Measurements from ENCODE around the gene MUC5B.

The MUC5B gene

DNA sequence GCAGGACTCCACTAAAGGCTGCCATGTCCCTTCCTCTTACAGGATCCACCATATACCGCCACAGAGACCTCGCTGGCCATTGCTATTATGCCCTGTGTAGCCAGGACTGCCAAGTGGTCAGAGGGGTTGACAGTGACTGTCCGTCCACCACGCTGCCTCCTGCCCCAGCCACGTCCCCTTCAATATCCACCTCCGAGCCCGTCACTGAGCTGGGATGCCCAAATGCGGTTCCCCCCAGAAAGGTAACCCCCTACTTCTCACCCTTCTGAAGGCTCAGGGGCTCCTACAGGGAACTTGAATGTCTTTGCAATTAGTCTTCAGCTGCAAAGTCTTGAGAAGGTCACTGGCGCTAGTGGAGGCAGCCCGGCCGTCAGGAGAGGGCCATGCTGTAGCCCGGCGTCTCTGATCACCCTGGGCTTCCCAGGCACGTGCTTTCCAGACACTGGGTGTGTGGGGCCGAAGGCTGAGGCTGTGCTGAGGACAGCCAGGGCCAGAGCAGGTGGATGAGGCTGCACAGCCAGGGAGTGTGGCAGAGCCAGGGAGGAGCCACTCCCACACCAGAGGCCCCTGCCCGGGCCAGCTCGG lies 30.0 kb upstream of the MUC5B start:
- DNase-seq, result no peak

DNA sequence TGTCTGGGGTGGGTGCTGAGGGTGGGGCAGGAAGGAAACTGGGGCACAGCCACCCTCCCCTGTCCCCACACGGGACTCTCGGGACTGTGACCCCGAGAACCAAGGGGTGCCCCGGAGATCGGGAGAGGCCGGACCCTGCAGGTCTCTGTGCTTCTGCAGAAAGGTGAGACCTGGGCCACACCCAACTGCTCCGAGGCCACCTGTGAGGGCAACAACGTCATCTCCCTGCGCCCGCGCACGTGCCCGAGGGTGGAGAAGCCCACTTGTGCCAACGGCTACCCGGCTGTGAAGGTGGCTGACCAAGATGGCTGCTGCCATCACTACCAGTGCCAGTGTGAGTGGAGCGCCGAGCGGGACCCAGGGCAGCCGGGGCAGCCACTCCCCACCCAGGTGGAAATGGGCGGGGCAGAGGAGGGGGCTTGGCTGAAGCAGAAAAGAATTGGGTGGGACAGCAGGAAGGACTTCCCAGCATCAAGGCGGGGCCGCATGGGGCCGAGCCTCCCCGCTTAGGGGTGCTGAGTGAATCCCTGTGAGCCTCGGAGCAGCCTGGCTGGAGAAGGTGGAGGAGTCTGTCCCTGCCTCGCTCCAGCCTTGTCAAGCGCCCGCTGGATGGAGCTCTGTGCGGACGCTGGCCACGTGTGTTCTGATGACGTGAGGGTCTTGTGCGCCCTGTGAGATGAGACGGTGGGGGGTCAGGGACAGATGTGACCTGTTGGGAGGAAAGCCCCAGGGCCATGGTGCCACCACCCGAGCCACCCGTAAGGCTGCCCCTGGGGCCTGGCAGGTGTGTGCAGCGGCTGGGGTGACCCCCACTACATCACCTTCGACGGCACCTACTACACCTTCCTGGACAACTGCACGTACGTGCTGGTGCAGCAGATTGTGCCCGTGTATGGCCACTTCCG lies 29.3 kb upstream of the MUC5B start:
- no peak for DNase-seq

DNA sequence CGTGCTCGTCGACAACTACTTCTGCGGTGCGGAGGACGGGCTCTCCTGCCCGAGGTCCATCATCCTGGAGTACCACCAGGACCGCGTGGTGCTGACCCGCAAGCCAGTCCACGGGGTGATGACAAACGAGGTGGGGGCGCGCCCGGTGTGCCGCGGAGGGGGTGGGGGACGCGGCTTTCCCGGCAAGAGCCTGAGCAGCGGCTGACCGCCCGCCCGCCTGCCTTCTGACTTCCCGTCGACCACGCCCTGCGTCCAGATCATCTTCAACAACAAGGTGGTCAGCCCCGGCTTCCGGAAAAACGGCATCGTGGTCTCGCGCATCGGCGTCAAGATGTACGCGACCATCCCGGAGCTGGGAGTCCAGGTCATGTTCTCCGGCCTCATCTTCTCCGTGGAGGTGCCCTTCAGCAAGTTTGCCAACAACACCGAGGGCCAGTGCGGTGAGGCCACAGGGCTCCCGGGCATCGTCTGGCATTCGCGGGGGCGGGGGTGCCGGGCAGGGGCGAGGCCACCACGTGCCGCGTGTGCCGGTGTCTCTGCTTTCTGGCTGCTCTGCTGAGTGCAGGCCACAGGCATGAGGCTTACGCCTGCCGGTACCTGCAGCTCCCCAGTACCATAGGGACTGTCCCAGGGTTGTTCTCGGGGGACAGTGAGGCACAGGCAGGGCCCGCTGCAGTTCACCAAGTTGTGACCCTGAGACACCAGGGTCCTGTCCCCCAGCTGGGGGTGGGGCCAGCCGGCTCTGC lies 28.5 kb upstream of the MUC5B start:
- DNase-seq, result no peak

DNA sequence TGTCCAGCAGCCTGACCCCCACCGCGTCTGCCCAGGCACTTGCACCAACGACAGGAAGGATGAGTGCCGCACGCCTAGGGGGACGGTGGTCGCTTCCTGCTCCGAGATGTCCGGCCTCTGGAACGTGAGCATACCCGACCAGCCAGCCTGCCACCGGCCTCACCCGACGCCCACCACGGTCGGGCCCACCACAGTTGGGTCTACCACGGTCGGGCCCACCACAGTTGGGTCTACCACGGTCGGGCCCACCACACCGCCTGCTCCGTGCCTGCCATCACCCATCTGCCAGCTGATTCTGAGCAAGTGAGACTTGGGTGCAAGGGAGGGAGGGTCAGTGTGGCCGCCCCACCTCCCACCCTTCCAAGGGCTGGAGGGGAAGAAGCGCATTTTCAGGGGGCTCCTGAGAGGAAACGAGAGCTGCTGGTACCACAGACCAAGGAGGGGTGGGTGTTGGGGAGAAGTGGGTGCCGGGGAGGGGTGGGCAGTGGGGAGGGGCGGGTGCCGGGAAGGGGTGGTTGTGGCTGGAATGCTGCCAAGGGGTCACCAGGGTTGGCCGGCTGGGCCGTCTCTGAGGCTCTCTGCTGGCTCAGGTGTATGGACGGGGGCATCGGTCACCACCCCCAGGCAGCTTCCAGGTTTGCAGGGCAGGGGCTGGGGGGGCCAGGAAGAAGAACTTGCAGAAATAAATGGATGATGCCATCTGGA lies 27.7 kb upstream of the MUC5B start:
- DNase-seq, result no peak

DNA sequence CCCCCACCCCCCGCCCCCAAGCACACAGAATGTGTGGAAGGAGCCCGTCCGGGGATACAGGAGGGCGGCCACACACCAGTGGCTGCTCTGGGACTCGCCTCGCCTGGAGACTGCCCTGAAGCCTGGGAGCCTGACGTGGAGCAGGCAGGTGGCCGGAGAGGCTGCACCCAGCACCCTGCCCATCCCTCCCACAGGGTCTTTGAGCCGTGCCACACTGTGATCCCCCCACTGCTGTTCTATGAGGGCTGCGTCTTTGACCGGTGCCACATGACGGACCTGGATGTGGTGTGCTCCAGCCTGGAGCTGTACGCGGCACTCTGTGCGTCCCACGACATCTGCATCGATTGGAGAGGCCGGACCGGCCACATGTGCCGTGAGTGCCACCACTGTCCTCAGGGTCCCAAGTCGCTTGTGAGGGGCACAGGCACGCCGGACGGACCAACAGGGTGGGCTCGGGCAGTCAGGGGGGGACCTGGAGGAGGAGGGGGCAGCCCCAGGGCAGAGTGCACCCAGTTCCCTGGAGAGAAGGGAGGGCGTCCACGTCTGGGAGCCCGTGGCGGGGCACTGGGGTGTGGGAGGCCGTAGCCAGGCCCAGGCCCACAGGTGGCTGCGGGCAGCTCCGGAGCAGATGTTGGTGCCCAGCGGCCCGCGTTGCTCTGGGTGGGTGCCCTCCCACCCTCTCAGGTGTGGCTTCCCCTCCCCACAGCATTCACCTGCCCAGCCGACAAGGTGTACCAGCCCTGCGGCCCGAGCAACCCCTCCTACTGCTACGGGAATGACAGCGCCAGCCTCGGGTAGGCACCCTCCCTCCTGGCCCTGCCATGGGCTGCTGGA lies 27.0 kb upstream of the MUC5B start:
- DNase-seq, result no peak

DNA sequence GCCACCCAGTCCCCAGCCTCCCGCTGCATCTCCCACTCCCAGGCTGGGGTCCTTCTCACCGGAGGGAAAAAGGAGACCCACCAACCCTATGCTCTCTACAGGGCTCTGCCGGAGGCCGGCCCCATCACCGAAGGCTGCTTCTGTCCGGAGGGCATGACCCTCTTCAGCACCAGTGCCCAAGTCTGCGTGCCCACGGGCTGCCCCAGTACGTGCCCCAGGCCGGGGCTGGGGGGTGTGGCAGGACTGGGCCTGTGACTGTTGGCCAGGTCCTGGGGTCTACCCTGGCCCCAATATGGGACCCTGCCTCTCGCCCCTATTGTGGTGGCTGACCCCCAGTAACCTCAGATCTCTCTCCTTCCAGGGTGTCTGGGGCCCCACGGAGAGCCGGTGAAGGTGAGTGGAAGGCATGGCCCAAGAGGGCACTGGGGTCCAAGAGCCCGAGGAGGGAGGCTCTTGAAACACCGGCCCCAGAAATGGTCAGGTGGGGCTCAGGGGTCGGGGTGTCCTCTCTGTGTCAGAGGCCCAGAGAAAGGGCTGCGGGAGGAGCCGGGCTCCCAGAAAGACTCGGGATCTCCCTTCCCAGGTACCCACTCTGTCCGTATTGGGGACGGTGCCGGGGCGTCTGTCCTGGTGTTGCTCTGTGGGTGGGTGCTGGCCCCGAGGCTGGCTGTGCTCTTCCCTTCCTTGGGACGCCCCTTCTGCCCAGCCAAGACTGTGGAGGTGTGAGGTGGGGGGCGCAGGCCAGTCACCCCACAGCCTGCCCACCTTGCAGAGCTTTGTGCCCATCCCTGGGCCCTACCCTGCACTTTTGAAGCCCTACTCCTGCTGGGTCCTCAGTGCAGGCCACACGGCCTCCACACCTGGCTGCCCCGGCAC lies 26.1 kb upstream of the MUC5B start:
- DNase-seq, result no peak

DNA sequence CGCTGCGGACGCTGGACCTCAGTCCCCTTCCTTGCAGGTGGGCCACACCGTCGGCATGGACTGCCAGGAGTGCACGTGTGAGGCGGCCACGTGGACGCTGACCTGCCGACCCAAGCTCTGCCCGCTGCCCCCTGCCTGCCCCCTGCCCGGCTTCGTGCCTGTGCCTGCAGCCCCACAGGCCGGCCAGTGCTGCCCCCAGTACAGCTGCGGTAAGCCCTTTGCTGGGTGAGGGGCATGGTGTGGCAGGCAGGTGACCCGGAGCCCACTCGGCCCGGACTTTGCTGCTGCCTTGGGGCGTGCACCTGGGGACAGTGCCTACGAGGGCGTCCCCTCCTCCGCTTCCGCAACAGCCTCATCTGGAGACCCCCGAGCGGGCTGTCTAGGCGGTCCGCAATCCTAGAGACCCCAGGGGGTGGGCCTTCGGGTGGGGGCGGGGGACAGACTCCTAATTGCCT lies 25.4 kb upstream of the MUC5B start:
- no peak for DNase-seq

DNA sequence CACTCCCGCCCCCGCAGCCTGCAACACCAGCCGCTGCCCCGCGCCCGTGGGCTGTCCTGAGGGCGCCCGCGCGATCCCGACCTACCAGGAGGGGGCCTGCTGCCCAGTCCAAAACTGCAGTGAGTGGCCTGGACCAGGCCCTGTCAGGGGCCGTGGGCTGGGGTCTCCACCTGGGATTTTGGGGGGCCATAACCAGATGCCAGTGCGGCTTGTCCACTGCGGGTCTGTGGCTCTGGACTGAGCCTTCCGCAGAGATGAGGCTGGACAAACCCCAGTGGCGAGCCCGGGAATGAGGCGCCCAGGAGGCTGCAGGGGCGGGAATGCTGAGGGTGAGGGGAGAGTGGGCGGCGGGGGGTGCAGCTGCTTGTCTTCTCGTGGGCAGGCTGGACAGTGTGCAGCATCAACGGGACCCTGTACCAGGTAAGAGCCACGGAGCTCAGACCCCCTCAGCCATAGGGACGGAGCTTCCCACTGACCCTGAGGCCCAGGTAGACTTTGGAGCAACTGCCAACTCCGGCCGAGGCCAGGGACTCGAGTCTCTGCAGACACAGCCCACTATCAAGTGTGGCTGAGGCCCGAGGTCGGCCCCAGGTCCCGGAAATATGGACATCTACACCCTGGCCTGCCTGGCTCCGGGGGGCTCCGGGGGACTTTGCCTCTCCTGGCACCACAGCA lies 24.8 kb upstream of the MUC5B start:
- no peak for DNase-seq

DNA sequence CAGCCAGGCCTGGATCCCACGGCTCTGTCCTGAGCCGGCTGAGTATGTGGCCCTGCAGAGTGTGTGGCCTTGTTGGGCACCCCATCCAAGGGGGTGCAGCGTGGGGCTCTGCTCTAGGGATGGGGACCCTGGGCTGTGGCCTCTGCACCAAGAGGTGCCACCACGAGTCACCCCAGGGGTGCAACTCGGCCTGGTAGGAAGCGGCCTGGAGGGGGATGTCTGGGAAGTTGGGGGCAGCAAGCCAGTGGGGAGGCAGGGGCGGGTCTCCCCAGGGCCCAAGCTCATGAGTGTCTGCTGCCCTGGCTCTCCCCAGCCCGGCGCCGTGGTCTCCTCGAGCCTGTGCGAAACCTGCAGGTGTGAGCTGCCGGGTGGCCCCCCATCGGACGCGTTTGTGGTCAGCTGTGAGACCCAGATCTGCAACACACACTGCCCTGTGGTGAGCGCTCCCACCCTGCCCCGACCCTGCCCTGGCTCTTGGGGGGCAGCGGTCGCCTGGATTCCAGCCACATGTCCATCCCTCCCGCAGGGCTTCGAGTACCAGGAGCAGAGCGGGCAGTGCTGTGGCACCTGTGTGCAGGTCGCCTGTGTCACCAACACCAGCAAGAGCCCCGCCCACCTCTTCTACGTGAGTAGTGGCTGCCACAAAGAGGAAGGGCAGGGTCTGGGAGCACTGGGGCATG lies 24.2 kb upstream of the MUC5B start:
- no peak for DNase-seq

DNA sequence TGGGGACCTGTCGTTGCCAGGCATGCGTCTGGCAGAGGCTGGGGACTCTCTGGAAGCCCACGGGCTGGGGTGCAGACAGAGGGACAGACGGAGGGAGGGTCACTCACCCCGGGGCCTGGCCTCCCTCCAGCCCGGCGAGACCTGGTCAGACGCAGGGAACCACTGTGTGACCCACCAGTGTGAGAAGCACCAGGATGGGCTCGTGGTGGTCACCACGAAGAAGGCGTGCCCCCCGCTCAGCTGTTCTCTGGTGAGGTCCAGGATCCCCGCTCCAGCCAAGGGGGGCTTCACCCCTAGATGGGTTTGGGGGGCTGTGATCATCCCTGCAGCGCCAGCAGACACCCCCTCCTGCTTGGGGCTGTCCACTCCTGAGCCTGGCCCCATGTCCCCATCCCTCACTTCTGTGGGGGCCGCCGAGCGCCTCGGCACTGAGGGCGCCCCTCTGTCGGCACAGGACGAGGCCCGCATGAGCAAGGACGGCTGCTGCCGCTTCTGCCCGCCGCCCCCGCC lies 23.6 kb upstream of the MUC5B start:
- no peak for DNase-seq

DNA sequence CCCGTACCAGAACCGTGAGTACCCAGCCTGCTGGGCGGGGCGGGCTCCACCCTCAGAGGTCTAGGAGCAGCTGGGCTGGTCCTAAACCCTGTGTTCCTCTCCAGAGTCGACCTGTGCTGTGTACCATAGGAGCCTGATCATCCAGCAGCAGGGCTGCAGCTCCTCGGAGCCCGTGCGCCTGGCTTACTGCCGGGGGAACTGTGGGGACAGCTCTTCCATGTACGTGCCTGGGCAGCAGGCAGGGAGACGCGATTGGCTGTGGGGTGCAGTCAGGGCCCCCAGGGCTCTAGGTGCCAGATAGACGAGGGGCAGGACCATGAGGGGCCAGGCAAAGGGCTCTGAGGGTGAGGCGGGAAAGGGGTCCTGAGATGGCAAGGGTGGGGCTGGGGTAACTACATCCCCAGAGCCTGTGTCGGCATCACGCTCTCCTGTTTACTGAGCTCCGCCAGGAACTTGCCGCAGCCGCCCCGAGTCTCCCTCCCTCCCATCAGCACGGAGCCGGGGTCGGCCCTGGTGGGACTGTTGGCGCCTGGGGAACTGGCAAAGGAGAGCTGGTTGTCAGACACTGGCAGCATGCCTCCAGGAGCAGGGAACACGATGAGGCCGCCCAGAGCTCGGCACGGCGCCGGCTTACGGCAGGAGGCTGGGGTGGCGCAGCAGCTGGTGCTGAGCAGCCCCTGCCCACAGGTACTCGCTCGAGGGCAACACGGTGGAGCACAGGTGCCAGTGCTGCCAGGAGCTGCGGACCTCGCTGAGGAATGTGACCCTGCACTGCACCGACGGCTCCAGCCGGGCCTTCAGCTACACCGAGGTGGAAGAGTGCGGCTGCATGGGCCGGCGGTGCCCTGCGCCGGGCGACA lies 22.9 kb upstream of the MUC5B start:
- DNase-seq, result no peak

DNA sequence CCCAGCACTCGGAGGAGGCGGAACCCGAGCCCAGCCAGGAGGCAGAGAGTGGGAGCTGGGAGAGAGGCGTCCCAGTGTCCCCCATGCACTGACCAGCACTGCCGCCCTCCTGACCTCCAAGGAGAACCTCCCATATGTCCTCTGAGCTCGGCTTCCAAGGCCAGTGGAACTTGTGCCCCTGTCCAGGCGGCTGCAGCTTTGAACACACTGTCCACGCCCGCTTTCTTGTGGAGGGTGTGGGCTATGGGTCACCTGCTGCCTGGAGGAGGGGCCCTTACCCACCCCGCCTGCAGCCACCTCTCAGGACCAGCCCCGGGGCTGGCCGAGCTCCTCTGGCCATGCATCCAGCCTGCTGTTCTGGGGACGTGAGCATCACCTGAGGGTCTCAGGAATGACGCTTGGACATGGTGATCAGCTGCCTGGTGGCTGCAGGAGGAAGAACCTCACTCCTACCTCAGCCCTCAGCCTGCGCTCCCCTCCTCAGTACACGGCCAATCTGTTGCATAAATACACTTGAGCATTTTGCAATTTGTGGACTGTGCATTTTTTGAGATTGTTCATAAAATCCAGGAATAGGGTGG lies 22.2 kb upstream of the MUC5B start:
- no peak for DNase-seq

DNA sequence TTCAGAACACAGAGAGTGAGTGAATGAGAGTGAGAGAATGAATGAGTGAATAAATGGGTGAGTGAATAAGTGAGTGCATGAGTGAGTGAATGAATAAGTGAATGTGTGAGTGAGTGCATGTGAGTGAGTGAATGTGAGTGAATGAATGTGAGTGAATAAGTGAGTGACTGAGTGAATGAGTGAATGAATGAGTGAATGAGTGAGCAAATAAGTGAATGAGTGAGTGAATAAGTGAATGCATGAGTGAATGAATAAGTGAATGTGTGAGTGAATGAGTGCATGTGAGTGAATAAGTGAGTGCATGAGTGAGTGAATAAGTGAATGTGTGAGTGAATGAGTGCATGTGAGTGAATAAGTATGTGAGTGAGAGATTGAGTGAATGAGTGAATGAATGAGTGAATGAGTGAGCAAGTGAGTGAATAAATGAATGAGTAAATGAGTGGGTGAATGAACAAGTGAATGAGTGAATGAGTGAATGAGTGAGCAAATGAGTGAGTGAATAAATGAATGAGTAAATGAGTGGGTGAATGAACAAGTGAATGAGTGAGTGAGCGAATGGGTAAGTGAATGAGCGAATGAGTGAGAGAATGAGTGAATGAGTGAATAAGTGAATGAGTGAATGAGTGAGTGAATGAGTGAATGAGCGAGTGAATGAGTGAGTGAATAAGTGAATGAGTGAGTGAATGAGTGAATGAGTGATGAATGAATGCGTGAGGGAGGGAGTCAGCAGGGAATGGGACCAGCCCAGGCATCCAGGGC lies 21.3 kb upstream of the MUC5B start:
- DNase-seq, result no peak

DNA sequence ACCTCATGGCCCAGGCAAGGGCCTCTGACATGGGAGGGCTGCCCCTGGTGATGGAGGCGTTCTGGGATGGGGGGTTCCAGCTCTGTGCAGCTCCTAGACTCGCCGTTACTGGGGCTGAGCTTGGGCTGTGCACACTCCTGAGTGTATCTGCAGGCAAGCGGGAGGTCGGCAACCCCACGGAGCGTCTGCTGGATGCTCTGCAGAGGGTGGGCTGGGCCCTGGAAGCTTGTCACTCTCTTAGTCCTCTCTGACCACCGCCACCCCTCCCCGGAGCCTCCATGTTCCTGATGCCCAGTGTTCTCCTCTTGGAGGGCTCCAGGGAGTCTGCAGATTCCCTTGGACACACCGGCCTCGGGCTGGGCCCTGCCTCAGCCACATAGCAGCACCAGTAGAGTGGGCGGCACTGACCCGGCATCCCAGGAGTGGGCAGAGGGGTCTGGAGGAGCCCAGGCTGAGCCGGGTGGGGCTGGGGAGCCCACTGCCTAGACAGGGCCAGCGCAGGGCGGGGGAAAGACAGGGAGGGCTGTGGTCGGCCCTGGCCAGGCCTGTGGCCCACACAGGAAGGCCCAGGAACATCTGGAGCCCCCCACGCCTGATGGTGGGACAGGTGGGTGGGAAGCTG lies 20.6 kb upstream of the MUC5B start:
- no peak for DNase-seq

DNA sequence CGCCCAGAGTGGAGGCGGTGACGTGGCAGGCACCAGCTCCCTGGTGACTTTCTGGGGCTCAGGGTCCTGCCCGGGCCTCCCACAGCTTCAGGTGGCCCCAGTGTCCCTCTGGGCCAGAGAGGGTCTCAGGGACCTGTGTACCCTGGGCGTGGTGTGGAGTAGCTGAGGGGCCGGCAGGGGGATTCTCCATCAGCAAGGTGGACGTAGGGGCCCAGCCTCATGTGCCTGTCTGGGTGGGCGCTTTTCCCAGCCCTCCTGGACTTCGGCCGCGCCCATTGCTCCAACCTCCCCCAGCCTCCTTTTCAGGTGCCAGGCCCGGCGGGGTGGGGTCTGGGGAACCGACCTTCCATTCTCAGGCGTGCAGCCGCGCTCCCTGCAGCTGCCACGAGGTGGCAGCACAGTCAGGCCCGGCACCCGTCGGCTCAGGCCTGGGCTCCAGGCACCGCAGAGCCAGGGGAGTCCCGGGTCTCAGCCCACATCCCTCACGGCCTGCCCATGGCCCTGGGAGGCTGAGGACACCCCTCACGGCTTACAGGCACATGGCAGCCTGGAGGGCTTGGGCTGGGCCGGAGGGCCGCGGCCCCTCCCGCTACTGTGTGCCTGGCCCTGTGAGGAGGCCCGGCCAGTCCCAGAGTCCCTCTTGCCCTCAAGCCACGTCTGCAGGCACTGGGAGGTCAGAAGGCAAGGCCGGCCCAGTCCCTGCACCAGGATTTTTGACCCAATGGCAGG lies 19.9 kb upstream of the MUC5B start:
- no peak for DNase-seq
